Loucy (cell line): ENCODE results near the gene GPLD1.
A peak's percentile ranks its signal among the peaks of the same experiment; 100 is the strongest.

ENCODE experiments used
- EZH2phosphoT487 ChIP-seq: fragments of 200-600 bp; IDR thresholded peaks from 2 replicates; pipeline ENCODE4 v1.6.1; 2018; ENCODE audit warnings: antibody characterized with exemption, mild to moderate bottlenecking, moderate library complexity, borderline replicate concordance
- TF ChIP-seq, protein P1 (sequence below): fragments of 200-600 bp; sonication (generic); conservative IDR thresholded peaks from 2 replicates; pipeline ENCODE4 v1.5.1; 2014; ENCODE audit warnings: mild to moderate bottlenecking, antibody characterized with exemption, low read length

DNA sequence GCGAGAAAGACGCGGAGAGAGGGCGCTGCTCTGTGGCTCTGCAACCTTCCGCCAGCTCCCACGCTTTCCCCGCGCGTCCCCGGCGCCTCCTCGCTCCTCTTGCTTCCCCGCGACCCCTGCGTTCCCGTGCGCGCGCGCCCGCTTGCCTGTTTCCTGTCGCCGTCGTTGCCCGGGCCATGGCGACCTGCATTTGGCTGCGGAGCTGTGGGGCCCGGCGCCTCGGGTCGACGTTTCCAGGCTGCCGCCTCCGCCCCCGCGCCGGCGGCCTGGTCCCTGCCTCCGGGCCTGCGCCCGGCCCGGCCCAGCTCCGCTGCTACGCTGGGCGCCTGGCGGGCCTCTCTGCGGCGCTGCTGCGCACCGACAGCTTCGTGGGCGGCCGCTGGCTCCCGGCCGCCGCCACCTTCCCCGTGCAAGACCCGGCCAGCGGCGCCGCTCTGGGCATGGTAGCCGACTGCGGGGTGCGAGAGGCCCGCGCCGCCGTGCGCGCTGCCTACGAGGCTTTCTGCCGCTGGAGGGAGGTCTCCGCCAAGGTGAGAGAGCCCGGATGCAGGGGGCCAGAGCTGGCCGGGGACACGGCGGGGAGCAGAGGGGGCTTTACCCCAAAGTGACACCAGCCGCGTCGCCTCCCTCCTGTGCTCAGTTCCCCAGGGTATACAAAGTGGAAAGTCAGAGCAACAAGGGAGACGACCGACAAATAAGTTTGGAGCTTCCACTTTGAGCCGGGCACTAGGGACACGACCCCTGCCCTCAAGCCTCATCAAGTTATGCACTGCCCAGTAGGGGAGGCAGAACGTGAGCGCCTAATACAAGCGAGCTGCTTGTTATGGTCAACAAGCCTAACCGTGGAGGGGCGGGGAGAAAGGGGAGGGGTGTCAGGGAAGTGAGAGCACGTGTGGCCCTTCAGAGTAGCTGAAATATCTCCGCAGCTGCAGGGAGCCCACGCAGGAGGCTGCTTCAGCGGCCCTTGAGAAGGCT lies 5.7 kb upstream of the GPLD1 start, which contains the start of gene ALDH5A1:
- TF ChIP-seq, protein P1, sequence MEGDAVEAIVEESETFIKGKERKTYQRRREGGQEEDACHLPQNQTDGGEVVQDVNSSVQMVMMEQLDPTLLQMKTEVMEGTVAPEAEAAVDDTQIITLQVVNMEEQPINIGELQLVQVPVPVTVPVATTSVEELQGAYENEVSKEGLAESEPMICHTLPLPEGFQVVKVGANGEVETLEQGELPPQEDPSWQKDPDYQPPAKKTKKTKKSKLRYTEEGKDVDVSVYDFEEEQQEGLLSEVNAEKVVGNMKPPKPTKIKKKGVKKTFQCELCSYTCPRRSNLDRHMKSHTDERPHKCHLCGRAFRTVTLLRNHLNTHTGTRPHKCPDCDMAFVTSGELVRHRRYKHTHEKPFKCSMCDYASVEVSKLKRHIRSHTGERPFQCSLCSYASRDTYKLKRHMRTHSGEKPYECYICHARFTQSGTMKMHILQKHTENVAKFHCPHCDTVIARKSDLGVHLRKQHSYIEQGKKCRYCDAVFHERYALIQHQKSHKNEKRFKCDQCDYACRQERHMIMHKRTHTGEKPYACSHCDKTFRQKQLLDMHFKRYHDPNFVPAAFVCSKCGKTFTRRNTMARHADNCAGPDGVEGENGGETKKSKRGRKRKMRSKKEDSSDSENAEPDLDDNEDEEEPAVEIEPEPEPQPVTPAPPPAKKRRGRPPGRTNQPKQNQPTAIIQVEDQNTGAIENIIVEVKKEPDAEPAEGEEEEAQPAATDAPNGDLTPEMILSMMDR = peak; percentile 37
- no peak for TF ChIP-seq EZH2phosphoT487
